RWPE1 (cell line): ENCODE measurements around the gene C1orf174.
"Not testable (repeated sequence)": the region's sequence is repeated elsewhere in the genome, so short reads cannot be mapped to it uniquely, and the experiment has no call there.

Source experiments
- CTCF ChIA-PET: fragments of 350-600 bp; sonication (Branson Sonifier 250); formaldehyde crosslinking; extraction: SDS; loops from one replicate; lab custom pipeline; 2021; lab: Yijun Ruan, JAX
- POLR2A ChIA-PET: fragments of 400-600 bp; formaldehyde crosslinking; extraction: SDS; loops from one replicate; lab custom pipeline; 2020; ENCODE audit warnings: antibody characterized with exemption; ENCODE audit not compliant: low non-redundant PET; lab: Yijun Ruan, JAX
- DNase-seq: peaks from one replicate; pipeline ENCODE4 v3.0.0; 2012; ENCODE audit warnings: low spot score
- H3K27ac ChIP-seq: fragments of 450-650 bp; 2 replicates; pipeline ENCODE4 v1.5.1; 2017
- TF ChIP-seq, protein P1 (sequence below): fragments of 450-650 bp; conservative IDR thresholded peaks from 2 replicates; pipeline ENCODE4 v1.5.1; 2017; ENCODE audit warnings: low read depth, mild to moderate bottlenecking

Gene C1orf174

DNA sequence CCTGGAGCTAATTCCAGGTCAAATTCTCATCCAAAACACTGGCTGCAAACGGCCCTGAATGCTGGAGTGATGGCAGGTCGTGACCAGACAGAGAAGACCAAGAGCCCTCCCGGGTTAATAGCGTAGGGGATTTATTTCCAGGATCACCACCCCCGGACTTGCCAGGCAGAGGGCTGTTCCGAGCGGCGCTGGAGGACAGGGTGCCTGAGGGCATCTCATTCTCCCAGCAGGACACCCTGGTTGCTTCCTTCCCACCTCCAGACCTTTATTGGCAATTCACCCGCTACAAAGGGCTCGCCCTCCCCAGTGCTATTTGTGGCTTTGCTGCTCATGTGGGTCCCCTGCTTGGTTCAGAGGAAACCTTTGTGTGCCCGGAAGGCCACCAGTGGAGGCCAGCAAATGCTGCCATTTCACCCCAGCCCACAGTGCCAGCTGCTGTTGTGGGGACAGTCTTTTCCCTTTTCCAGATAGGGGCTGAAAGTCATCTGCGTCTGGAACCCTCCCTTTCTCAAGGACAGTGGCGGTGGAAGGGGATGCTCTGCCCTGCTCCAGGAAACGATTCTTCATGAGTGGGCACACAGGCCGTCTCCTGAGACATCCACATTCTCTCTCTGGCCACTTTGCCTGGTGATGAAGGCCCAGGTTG lies 19.0 kb upstream of the C1orf174 start:
- POLR2A ChIA-PET: no interaction called here
- H3K27ac ChIP-seq: no peak overlapping the region
- CTCF ChIA-PET: no interaction called here
- no peak for DNase-seq
- TF ChIP-seq, protein P1, sequence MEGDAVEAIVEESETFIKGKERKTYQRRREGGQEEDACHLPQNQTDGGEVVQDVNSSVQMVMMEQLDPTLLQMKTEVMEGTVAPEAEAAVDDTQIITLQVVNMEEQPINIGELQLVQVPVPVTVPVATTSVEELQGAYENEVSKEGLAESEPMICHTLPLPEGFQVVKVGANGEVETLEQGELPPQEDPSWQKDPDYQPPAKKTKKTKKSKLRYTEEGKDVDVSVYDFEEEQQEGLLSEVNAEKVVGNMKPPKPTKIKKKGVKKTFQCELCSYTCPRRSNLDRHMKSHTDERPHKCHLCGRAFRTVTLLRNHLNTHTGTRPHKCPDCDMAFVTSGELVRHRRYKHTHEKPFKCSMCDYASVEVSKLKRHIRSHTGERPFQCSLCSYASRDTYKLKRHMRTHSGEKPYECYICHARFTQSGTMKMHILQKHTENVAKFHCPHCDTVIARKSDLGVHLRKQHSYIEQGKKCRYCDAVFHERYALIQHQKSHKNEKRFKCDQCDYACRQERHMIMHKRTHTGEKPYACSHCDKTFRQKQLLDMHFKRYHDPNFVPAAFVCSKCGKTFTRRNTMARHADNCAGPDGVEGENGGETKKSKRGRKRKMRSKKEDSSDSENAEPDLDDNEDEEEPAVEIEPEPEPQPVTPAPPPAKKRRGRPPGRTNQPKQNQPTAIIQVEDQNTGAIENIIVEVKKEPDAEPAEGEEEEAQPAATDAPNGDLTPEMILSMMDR: no peak

DNA sequence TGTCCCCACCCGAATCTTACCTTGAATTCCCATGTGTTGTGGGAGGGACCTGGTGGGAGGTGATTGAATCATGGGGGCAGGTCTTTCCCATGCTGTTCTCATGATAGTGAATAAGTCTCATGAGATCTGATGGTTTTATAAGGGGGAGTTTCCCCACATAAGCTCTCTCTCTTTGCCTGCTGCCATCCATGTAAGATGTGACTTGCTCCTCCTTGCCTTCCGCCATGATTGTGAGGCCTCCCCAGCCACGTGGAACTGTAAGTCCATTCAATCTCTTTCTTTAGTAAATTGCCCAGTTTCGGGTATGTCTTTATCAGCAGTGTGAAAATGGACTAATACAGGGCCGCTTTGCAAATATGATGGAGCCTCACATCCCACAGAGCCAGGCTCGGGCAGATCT lies 18.3 kb upstream of the C1orf174 start:
- H3K27ac ChIP-seq, CTCF ChIA-PET, DNase-seq, POLR2A ChIA-PET: not testable (repeated sequence)

DNA sequence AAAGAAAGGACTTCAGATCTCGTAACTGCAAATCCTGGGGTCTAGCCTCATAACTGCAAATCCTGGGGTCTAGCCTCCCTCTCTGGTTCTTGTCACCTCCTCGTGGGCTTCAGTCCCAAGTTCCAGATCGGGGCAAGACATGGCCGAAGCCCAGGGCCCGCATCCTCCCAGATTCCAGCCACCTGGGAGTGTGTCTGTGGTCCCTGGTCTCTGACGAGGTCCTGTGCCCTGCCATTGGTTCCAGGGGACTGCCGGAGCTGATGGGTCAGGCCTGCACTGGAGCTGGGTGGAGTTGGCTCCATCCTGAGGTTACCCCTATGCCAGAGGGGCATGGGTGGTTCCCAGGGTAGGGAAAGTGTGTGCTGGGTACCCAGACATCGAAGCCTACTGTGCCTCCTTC lies 17.7 kb upstream of the C1orf174 start:
- ChIA-PET CTCF (no interaction called here), POLR2A (interaction anchor here (0.7 kb wide), 1 partner anchor 1745 kb away, joined by 6 read pairs; no protein-coding TSS in a partner anchor)
- DNase-seq: no peak

DNA sequence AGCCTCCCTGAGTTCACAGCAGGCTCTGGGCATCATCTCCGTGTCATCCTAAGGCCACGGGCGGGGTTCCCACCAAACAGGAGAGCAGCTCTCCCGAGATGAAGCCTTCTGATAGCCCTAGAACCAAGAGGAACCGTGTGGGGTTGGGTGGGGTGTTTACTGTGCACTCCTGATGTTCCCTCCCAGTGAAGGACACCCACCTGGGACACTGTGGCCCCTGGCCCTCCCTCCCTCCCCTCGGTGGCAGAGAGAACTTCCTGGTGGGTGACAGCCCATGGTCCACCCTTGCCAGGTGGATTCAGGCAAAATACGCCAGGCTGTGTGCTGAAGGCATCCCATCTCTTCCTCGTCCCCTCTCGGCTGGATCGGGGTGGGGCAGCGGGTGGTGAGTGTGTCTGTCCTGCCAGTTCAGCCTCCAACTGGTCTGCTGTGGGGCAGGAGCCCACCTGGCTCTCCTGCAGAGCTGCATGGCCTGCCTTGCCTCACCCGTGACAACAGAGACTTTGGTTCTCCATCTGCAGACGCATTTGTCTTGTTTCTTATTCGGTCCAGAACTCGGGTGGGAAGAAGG lies 15.6 kb upstream of the C1orf174 start:
- H3K27ac ChIP-seq: no peak overlapping the region
- POLR2A ChIA-PET: interaction anchor here (0.7 kb wide), 1 partner anchor 9 kb away, joined by 4 read pairs; no protein-coding TSS in a partner anchor
- DNase-seq: no peak
- CTCF ChIA-PET: no interaction called here
- TF ChIP-seq, protein P1: no peak

More for the DNA sequence above, 17.7 kb upstream of the C1orf174 start:
- no peak overlapping the region for H3K27ac ChIP-seq
- TF ChIP-seq, protein P1: no peak

DNA sequence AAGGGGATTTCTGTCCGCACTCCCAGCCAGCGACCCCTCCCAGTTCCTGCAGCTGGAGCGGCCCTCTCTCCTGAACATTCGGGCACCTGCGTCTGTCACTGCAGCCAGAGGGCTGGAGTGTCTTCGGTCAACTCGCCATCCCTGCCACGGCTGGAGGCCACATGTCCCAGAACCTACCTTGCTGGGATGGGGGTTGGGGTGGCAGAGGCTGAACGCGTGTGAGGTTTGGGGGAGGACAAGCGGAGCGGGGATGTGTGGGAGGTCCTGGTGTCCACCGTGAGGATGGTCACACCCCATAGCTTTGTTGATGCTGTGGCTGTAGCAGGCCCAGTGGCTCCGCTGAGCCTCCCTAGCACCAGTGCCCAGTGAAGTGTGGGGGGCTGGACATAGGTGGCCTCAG lies 14.8 kb upstream of the C1orf174 start:
- ChIA-PET CTCF (no interaction called here), POLR2A (interaction anchor here (0.7 kb wide), 1 partner anchor 9 kb away, joined by 4 read pairs; no protein-coding TSS in a partner anchor)
- no peak for DNase-seq
- TF ChIP-seq, protein P1: no peak
- H3K27ac ChIP-seq: no peak overlapping the region

DNA sequence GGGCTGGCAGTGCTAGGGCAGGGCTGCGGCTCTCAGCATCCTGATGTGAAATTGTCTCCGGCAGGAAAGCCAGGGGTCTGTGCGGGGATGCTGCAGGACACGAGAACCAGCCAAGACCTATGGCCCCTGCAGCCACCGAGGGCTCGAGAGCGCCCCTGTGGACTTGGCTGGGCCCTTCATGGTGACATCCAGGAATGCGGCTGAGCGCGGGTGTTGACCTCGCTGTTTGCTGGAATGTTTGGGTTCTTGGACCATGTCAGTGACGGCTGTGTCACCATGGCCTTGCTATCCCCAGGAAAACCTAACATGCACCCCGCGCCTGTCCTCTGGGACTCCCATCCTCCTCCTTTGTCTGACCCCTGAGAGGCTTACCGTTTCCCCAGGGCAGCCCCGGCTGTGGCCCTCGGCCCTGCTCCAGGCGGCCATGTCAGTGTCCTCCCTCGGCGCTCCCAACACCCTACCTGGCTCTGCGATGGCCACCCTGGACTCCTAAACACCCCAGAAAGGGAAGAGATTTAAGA lies 14.3 kb upstream of the C1orf174 start:
- H3K27ac ChIP-seq: no peak overlapping the region
- DNase-seq: no peak
- CTCF ChIA-PET: no interaction called here
- POLR2A ChIA-PET: no interaction called here
- TF ChIP-seq, protein P1: no peak
